H1 (cell line): ENCODE results near the gene TMC3. TPM values are rescaled to one million over a fixed set of nuclear protein-coding genes. Genes with fewer than 3 reads are reported as not detected.

ENCODE experiments used
- CTCF ChIA-PET: fragments of 300-600 bp; sonication (Branson Sonifier 250); formaldehyde crosslinking; loops from one replicate; lab custom pipeline; 2021; ENCODE audit not compliant: partially characterized antibody; lab: Charles Lee
- POLR2A ChIA-PET: fragments of 300-600 bp; sonication (Branson Sonifier 250); formaldehyde crosslinking; loops from one replicate; lab custom pipeline; 2021; ENCODE audit warnings: inconsistent platforms; ENCODE audit not compliant: partially characterized antibody; lab: Charles Lee
- DNase-seq, 2 experiments: peaks; one replicate each; pipeline versions ENCODE4 v3.0.0 to v3.0.0-alpha.2; 2010 to 2022; ENCODE audit warnings: low spot score in 2 of 2, low read depth in 1 of 2, mixed read lengths in 1 of 2
- FAIRE-seq: peaks from 2 replicates; lab custom pipeline; 2011; peaks lifted over from hg19 to GRCh38; lab: Jason Lieb, UNC
- H2AFZ ChIP-seq: 2 replicates; pipeline ENCODE4 v1.8.1; 2012; ENCODE audit warnings: low read length, inconsistent platforms
- H2AK5ac ChIP-seq: 2 replicates; pipeline ENCODE4 v1.6.1; 2013; ENCODE audit warnings: low read depth, low read length
- H2BK120ac ChIP-seq: replicated peaks from 2 replicates; pipeline ENCODE3; 2013; ENCODE audit warnings: low read depth, low read length, inconsistent platforms
- H2BK12ac ChIP-seq: 2 replicates; pipeline ENCODE4 v1.6.1; 2013; ENCODE audit warnings: low read depth, low read length
- H2BK15ac ChIP-seq: 2 replicates; pipeline ENCODE4 v1.6.1; 2013; ENCODE audit warnings: low read length
- H2BK20ac ChIP-seq: 2 replicates; pipeline ENCODE4 v1.6.1; 2013; ENCODE audit warnings: low read length
- H2BK5ac ChIP-seq: 2 replicates; pipeline ENCODE4 v1.6.1; 2013; ENCODE audit warnings: low read depth, low read length
- H3K14ac ChIP-seq: 2 replicates; pipeline ENCODE4 v1.6.1; 2013; ENCODE audit warnings: inconsistent platforms; ENCODE audit not compliant: insufficient read length
- H3K18ac ChIP-seq: 2 replicates; pipeline ENCODE4 v1.6.1; 2013; ENCODE audit warnings: low read length; ENCODE audit errors: extremely low read depth
- H3K23ac ChIP-seq: 2 replicates; pipeline ENCODE4 v1.6.1; 2013; ENCODE audit warnings: inconsistent platforms; ENCODE audit not compliant: insufficient read length
- H3K23me2 ChIP-seq: 2 replicates; pipeline ENCODE4 v1.6.1; 2013; ENCODE audit warnings: low read depth, low read length
- H3K27ac ChIP-seq: 2 replicates; pipeline ENCODE4 v1.6.1; 2011; ENCODE audit warnings: low read depth, low read length, inconsistent platforms
- H3K27me3 ChIP-seq, 4 experiments: replicated peaks in 1 of 4; 1 replicate in 1 of 4; 2 replicates in 3 of 4; pipeline versions ENCODE4 v1.6.1 to v1.8.1; 2011 to 2013; ENCODE audit warnings: low read length in 3 of 4, mild to moderate bottlenecking in 3 of 4, inconsistent platforms in 2 of 4, mixed read lengths in 2 of 4, moderate library complexity in 1 of 4; ENCODE audit not compliant: control insufficient read depth in 3 of 4, insufficient read depth in 3 of 4; ENCODE audit errors: extremely low read depth in 1 of 4
- H3K36me3 ChIP-seq, 4 experiments: 2 replicates each; pipeline versions ENCODE4 v1.6.1 to v1.8.1; 2011 to 2013; ENCODE audit warnings: mild to moderate bottlenecking in 4 of 4, low read length in 3 of 4, moderate library complexity in 2 of 4, control low read depth in 1 of 4, inconsistent platforms in 1 of 4; ENCODE audit not compliant: insufficient read depth in 4 of 4, control insufficient read depth in 2 of 4
- H3K4ac ChIP-seq: replicated peaks from 2 replicates; pipeline ENCODE3; 2013; ENCODE audit warnings: low read length, low read depth, mixed read lengths, inconsistent platforms; ENCODE audit not compliant: insufficient read length
- H3K4me1 ChIP-seq, 4 experiments: replicated peaks in 1 of 4; 1 replicate in 1 of 4; 2 replicates in 3 of 4; pipeline versions ENCODE4 v1.6.1 to v1.8.1; 2011 to 2013; ENCODE audit warnings: low read length in 3 of 4, inconsistent platforms in 2 of 4, mixed read lengths in 1 of 4; ENCODE audit not compliant: insufficient read depth in 4 of 4, control insufficient read depth in 3 of 4
- H3K4me2 ChIP-seq, 2 experiments: 2 replicates each; pipeline versions ENCODE4 v1.6.1 to v1.8.1; 2011 to 2013; ENCODE audit warnings: low read depth in 2 of 2, low read length in 2 of 2, control low read depth in 1 of 2, inconsistent platforms in 1 of 2, mild to moderate bottlenecking in 1 of 2; ENCODE audit not compliant: insufficient read depth in 1 of 2
- H3K4me3 ChIP-seq, 4 experiments: fragments of 200-600, 300-600 bp in 1 of 4; sonication (generic), shearing (Covaris generic), sonication (Bioruptor Twin) in 1 of 4; 2 replicates each; pipeline versions ENCODE4 v1.5.1 to v1.8.1; 2011 to 2016; ENCODE audit warnings: low read length in 4 of 4, low read depth in 3 of 4, control low read depth in 2 of 4, inconsistent platforms in 2 of 4, mild to moderate bottlenecking in 2 of 4, mixed read lengths in 1 of 4, moderate library complexity in 1 of 4; ENCODE audit not compliant: insufficient read depth in 2 of 4; ENCODE audit errors: extremely low read depth in 1 of 4
- H3K56ac ChIP-seq: replicated peaks from 2 replicates; pipeline ENCODE3; 2013; ENCODE audit warnings: low read depth, mild to moderate bottlenecking, mixed read lengths, low read length, inconsistent platforms; ENCODE audit not compliant: insufficient read length
- H3K79me1 ChIP-seq: 2 replicates; pipeline ENCODE4 v1.6.1; 2013; ENCODE audit warnings: low read depth, low read length, control low read depth
- H3K79me2 ChIP-seq, 2 experiments: 2 replicates each; pipeline versions ENCODE4 v1.6.1 to v1.8.1; 2012 to 2013; ENCODE audit warnings: low read length in 2 of 2, mild to moderate bottlenecking in 2 of 2, inconsistent platforms in 1 of 2; ENCODE audit not compliant: insufficient read depth in 2 of 2, control insufficient read depth in 1 of 2
- H3K9ac ChIP-seq, 4 experiments: replicated peaks in 1 of 4; 1 replicate in 1 of 4; 2 replicates in 3 of 4; pipeline versions ENCODE4 v1.6.1 to v1.8.1; 2011 to 2013; ENCODE audit warnings: low read depth in 3 of 4, low read length in 3 of 4, control low read depth in 2 of 4, mild to moderate bottlenecking in 2 of 4, moderate library complexity in 2 of 4, inconsistent platforms in 1 of 4; ENCODE audit errors: extremely low read depth in 1 of 4
- H3K9me3 ChIP-seq, 2 experiments: 2 replicates each; pipeline versions ENCODE4 v1.6.1 to v1.8.1; 2012 to 2013; ENCODE audit warnings: mild to moderate bottlenecking in 2 of 2, moderate library complexity in 2 of 2, control low read depth in 1 of 2, inconsistent platforms in 1 of 2, low read depth in 1 of 2, low read length in 1 of 2, mixed read lengths in 1 of 2; ENCODE audit not compliant: insufficient read depth in 2 of 2
- H4K20me1 ChIP-seq, 2 experiments: replicated peaks in 1 of 2; 2 replicates each; pipeline versions ENCODE3 to v1.8.1; 2011 to 2013; ENCODE audit warnings: inconsistent platforms in 2 of 2, low read length in 2 of 2, mild to moderate bottlenecking in 1 of 2; ENCODE audit not compliant: insufficient read depth in 2 of 2, control insufficient read depth in 1 of 2
- H4K5ac ChIP-seq: 2 replicates; pipeline ENCODE4 v1.6.1; 2013; ENCODE audit warnings: low read length, low read depth, mixed read lengths, inconsistent platforms; ENCODE audit not compliant: insufficient read length
- H4K8ac ChIP-seq: 2 replicates; pipeline ENCODE4 v1.8.0; 2013; ENCODE audit warnings: mild to moderate bottlenecking, moderate library complexity, low read length, inconsistent platforms; ENCODE audit not compliant: insufficient read depth; ENCODE audit errors: extremely low read depth
- H4K91ac ChIP-seq: replicated peaks from 2 replicates; pipeline ENCODE3; 2013; ENCODE audit warnings: low read length, mixed read lengths, inconsistent platforms; ENCODE audit not compliant: insufficient read length
- CREB1 ChIP-seq: IDR thresholded peaks from 2 replicates; pipeline ENCODE4 v1.6.1; 2012; ENCODE audit warnings: inconsistent platforms
- EGR1 ChIP-seq: IDR thresholded peaks from 2 replicates; pipeline ENCODE4 v1.6.1; 2011; ENCODE audit warnings: low read depth, low read length, borderline replicate concordance
- EZH2 ChIP-seq: fragments of 200-600 bp; sonication (generic); IDR thresholded peaks from 2 replicates; pipeline ENCODE4 v1.7.1; 2012; ENCODE audit warnings: low read depth, mild to moderate bottlenecking, moderate library complexity, low read length, inconsistent platforms; ENCODE audit not compliant: severe bottlenecking
- JUND ChIP-seq: IDR thresholded peaks from 2 replicates; pipeline ENCODE4 v1.6.1; 2011; ENCODE audit warnings: mild to moderate bottlenecking, improper control_type of control experiment, low read length
- POLR2A ChIP-seq, 2 experiments: IDR thresholded peaks; 1 replicate in 1 of 2; 2 replicates in 1 of 2; pipeline ENCODE4 v1.6.1; 2011; ENCODE audit warnings: low read depth in 2 of 2, low read length in 2 of 2, mild to moderate bottlenecking in 2 of 2; ENCODE audit errors: control extremely low read depth in 1 of 2
- POU5F1 ChIP-seq: IDR thresholded peaks from 2 replicates; pipeline ENCODE4 v1.6.1; 2011; ENCODE audit warnings: low read depth, mild to moderate bottlenecking, low read length, moderate library complexity
- RAD21 ChIP-seq, 2 experiments: IDR thresholded peaks in 1 of 2; conservative IDR thresholded peaks in 1 of 2; 2 replicates each; pipeline ENCODE4 v1.6.1; 2011; ENCODE audit warnings: low read depth in 2 of 2, low read length in 2 of 2, improper control_type of control experiment in 1 of 2, inconsistent platforms in 1 of 2, mild to moderate bottlenecking in 1 of 2, moderate library complexity in 1 of 2
- RXRA ChIP-seq: IDR thresholded peaks from 2 replicates; pipeline ENCODE4 v1.6.1; 2011; ENCODE audit warnings: low read depth, mild to moderate bottlenecking, low read length, moderate library complexity; ENCODE audit not compliant: insufficient read depth
- SP2 ChIP-seq: IDR thresholded peaks from 2 replicates; pipeline ENCODE4 v1.6.1; 2012; ENCODE audit warnings: mild to moderate bottlenecking, low read length, inconsistent platforms
- SUZ12 ChIP-seq: fragments of 200-600 bp; sonication (generic); IDR thresholded peaks from 2 replicates; pipeline ENCODE4 v1.6.1; 2012; ENCODE audit warnings: mild to moderate bottlenecking, inconsistent platforms, low read length, moderate library complexity, mixed read lengths
- TAF7 ChIP-seq: optimal IDR thresholded peaks from 2 replicates; pipeline ENCODE3; 2011; ENCODE audit warnings: low read depth, mild to moderate bottlenecking, inconsistent platforms, low read length, moderate library complexity, borderline replicate concordance
- TCF12 ChIP-seq: IDR thresholded peaks from 2 replicates; pipeline ENCODE4 v1.6.1; 2011; ENCODE audit warnings: low read depth, mild to moderate bottlenecking, low read length
- TEAD4 ChIP-seq: IDR thresholded peaks from 2 replicates; pipeline ENCODE4 v1.6.1; 2012; ENCODE audit warnings: low read depth, low read length, inconsistent platforms, mixed read lengths
- WGBS, 2 experiments: shearing (Covaris generic) in 1 of 2; methylation state at CpG; one replicate each; pipeline versions ENCODE4 v1.1.6 to v1.1.7; 2013 to 2015; ENCODE audit warnings: low lambda C conversion rate in 2 of 2, mixed read lengths in 2 of 2, inconsistent platforms in 1 of 2, low coverage in 1 of 2, missing lambda C conversion rate in 1 of 2; ENCODE audit not compliant: insufficient replicate concordance in 2 of 2, insufficient coverage in 1 of 2, insufficient read length in 1 of 2; ENCODE audit errors: extremely low coverage in 1 of 2, missing lambda C conversion rate in 1 of 2; 5-methylcytosine and 5-hydroxymethylcytosine counted together
- polyA plus RNA-seq, 7 experiments: library from polyadenylated mRNA; depleted of rRNA in 3 of 7; stranded (reverse) in 5 of 7; unstranded in 2 of 7; fragments of >200 nt in 5 of 7; fragments of 200-250 nt in 2 of 7; gene quantifications; 1 replicate in 5 of 7; 2 replicates in 1 of 7; 4 replicates in 1 of 7; pipeline versions ENCODE4 v1.2.1 to v1.2.3, GENCODE V29; 2011 to 2013; ENCODE audit warnings: missing spikeins in 2 of 7, mixed read lengths in 2 of 7
- total RNA-seq: library from RNA; stranded (reverse); fragmentation: NEBNext Ultra II Directional; extraction: Animal tissue kit (Norgen Biotek cat#: 25700); gene quantifications from 2 replicates; pipeline ENCODE4 v1.2.1, GENCODE V29; 2021

TMC3 gene
- total and polyA plus RNA-seq, 2 of the 8 experiments (the other 6 are each of a cell fraction or from before 2014, with no cell fraction given) = not detected

- H3K4me1 ChIP-seq = no peaks in the 10 kb centered on the region
- H3K27me3 ChIP-seq = no peaks in the 10 kb centered on the region
- no peak overlapping the region for H2BK5ac ChIP-seq
- H3K9me3 ChIP-seq = no peaks in the 10 kb centered on the region
- H4K91ac ChIP-seq = no peak overlapping the region
- ChIA-PET CTCF (interaction anchor here (0.8 to 3.2 kb wide), 6 partner anchors 11 to 143 kb away, joined by 3 to 13 read pairs (median 5); no protein-coding TSS in a partner anchor), POLR2A (no interaction called here)
- no peak overlapping the region for H4K8ac ChIP-seq
- no peaks in the 10 kb centered on the region for H3K36me3 ChIP-seq
- no peak overlapping the region for H2BK15ac ChIP-seq
- no peak overlapping the region for H3K56ac ChIP-seq
- no peak overlapping the region for H2BK120ac ChIP-seq
- H2BK20ac ChIP-seq = no peak overlapping the region
- H3K27ac ChIP-seq = no peak overlapping the region
- no peaks in the 10 kb centered on the region for H3K79me1 ChIP-seq
- no peak overlapping the region for H2AFZ ChIP-seq
- no peak overlapping the region for H2AK5ac ChIP-seq
- no peaks in the 10 kb centered on the region for H4K20me1 ChIP-seq
- FAIRE-seq (no peak), DNase-seq (peak in 1 of 2 experiments; percentile 7)
- WGBS, 2 experiments = 87% methylated on average over 8 of the region's 8 CpGs; no CpG with 5 or more reads in 1 of the 2 experiments
- H3K4me3 ChIP-seq = no peak overlapping the region
- H3K4ac ChIP-seq = no peak overlapping the region
- H3K9ac ChIP-seq = no peak overlapping the region
- H3K18ac ChIP-seq = no peak overlapping the region
- no peak overlapping the region for H4K5ac ChIP-seq
- H3K23me2 ChIP-seq = no peaks in the 10 kb centered on the region
- no peak overlapping the region for H3K23ac ChIP-seq
- H2BK12ac ChIP-seq = no peak overlapping the region
- H3K4me2 ChIP-seq = no peak overlapping the region
- H3K79me2 ChIP-seq = no peaks in the 10 kb centered on the region
- no peak overlapping the region for H3K14ac ChIP-seq
- TF ChIP-seq EZH2 (no peak), TEAD4 (no peak), JUND (no peak), POLR2A (IDR thresholded peaks at IDR 0.05; ENCODE audit: control extremely low read depth in 1 of 2, low read depth in 2 of 2, low read length in 2 of 2) (no peak), RXRA (no peak), SUZ12 (no peak), TCF12 (no peak), TAF7 (no peak), POU5F1 (no peak), SP2 (no peak), RAD21 (IDR thresholded peaks at IDR 0.05 in 1 of 2, conservative IDR thresholded peaks at IDR 0.05 in 1 of 2; ENCODE audit: low read depth in 2 of 2, low read length in 2 of 2) (no peak), EGR1 (no peak), CREB1 (no peak)
These were observed 35.6 kb downstream of the TMC3 start for GRCh38 chr15:81338170-81339007.
